Endothelial cell of umbilical vein (primary cell): Measurements from ENCODE around the gene MVP. TPM values are rescaled to one million over a fixed set of nuclear protein-coding genes. Genes with fewer than 3 reads are reported as not detected.

Experiments
- BruUV-seq: library from RNA; stranded (reverse); fragments of 400-500 nt; replicated peaks from 2 replicates; lab custom pipeline; 2021; lab: Mats Ljungman, UMichigan
- CTCF ChIA-PET: fragments of 300-600, 350-600 bp; sonication (Branson Sonifier 250); formaldehyde crosslinking; loops from one replicate; lab custom pipeline; 2021; ENCODE audit warnings: antibody characterized with exemption, inconsistent platforms; lab: Charles Lee
- POLR2A ChIA-PET: fragments of 300-600, 350-600 bp; sonication (Branson Sonifier 250); formaldehyde crosslinking; loops from one replicate; lab custom pipeline; 2021; ENCODE audit warnings: antibody characterized with exemption, inconsistent platforms; lab: Charles Lee
- DNase-seq: peaks from one replicate; pipeline ENCODE4 v3.0.0-alpha.2; 2011; ENCODE audit warnings: low read depth, low spot score
- FAIRE-seq: peaks from 2 replicates; lab custom pipeline; 2011; peaks lifted over from hg19 to GRCh38; lab: Jason Lieb, UNC
- H2AFZ ChIP-seq: 2 replicates; pipeline ENCODE4 v1.6.0; 2012; ENCODE audit warnings: low read depth, low read length, control low read depth, inconsistent platforms
- H3K27ac ChIP-seq: 2 replicates; pipeline ENCODE4 v1.5.1; 2011; ENCODE audit warnings: low read depth, mild to moderate bottlenecking, control low read depth, low read length, moderate library complexity; ENCODE audit not compliant: insufficient read depth
- H3K27me3 ChIP-seq, 2 experiments: 2 replicates each; pipeline versions ENCODE4 v1.6.0 to v1.6.1; 2011; ENCODE audit warnings: low read length in 2 of 2, mixed read lengths in 1 of 2; ENCODE audit not compliant: control insufficient read depth in 2 of 2, insufficient read depth in 2 of 2
- H3K36me3 ChIP-seq, 2 experiments: 2 replicates in 1 of 2; 3 replicates in 1 of 2; pipeline ENCODE4 v1.5.1; 2011; ENCODE audit warnings: low read length in 2 of 2, mild to moderate bottlenecking in 1 of 2, moderate library complexity in 1 of 2; ENCODE audit not compliant: control insufficient read depth in 2 of 2, insufficient read depth in 2 of 2; ENCODE audit errors: extremely low read depth in 1 of 2
- H3K4me1 ChIP-seq: 3 replicates; pipeline ENCODE4 v1.5.1; 2011; ENCODE audit warnings: mild to moderate bottlenecking, low read length; ENCODE audit not compliant: control insufficient read depth, insufficient read depth; ENCODE audit errors: extremely low read depth
- H3K4me2 ChIP-seq: 2 replicates; pipeline ENCODE4 v1.6.1; 2011; ENCODE audit warnings: low read length, control low read depth, mixed read lengths; ENCODE audit not compliant: insufficient read depth
- H3K4me3 ChIP-seq, 3 experiments: fragments of 200-600 bp in 1 of 3; sonication (generic), shearing (Covaris generic) in 1 of 3; replicated peaks in 1 of 3; 2 replicates each; pipeline ENCODE4 v1.5.1; 2011 to 2016; ENCODE audit warnings: control low read depth in 3 of 3, low read length in 3 of 3, mild to moderate bottlenecking in 2 of 3, inconsistent platforms in 1 of 3, low read depth in 1 of 3, moderate library complexity in 1 of 3; ENCODE audit not compliant: insufficient read depth in 1 of 3
- H3K79me2 ChIP-seq: 2 replicates; pipeline ENCODE4 v1.6.0; 2012; ENCODE audit warnings: low read length, inconsistent platforms; ENCODE audit not compliant: control insufficient read depth, insufficient read depth
- H3K9ac ChIP-seq: replicated peaks from 2 replicates; pipeline ENCODE3; 2011; ENCODE audit warnings: low read length, control low read depth; ENCODE audit not compliant: insufficient read depth; ENCODE audit errors: extremely low read depth
- H3K9me1 ChIP-seq: replicated peaks from 3 replicates; pipeline ENCODE4 v1.6.0; 2011; ENCODE audit warnings: mild to moderate bottlenecking, low read length; ENCODE audit not compliant: control insufficient read depth, insufficient read depth; ENCODE audit errors: extremely low read depth
- H3K9me3 ChIP-seq: replicated peaks from 2 replicates; pipeline ENCODE4 v1.5.1; 2012; ENCODE audit warnings: low read length, inconsistent platforms; ENCODE audit not compliant: control insufficient read depth, insufficient read depth
- H4K20me1 ChIP-seq: replicated peaks from 2 replicates; pipeline ENCODE3; 2011; ENCODE audit warnings: mild to moderate bottlenecking, low read length; ENCODE audit not compliant: control insufficient read depth, insufficient read depth; ENCODE audit errors: extremely low read depth
- EZH2 ChIP-seq: IDR thresholded peaks from 2 replicates; pipeline ENCODE4 v1.6.1; 2012; ENCODE audit warnings: borderline replicate concordance, low read depth, mild to moderate bottlenecking, moderate library complexity, low read length, inconsistent platforms; ENCODE audit not compliant: severe bottlenecking
- FOS ChIP-seq: IDR thresholded peaks from 2 replicates; pipeline ENCODE4 v1.6.1; 2011; ENCODE audit warnings: mild to moderate bottlenecking, low read length, moderate library complexity, borderline replicate concordance; ENCODE audit not compliant: insufficient read depth
- GATA2 ChIP-seq: IDR thresholded peaks from 2 replicates; pipeline ENCODE4 v1.7.0; 2011; ENCODE audit warnings: low read depth, mild to moderate bottlenecking, moderate library complexity, mixed read lengths, low read length; ENCODE audit not compliant: insufficient read length, insufficient read depth
- POLR2A ChIP-seq: IDR thresholded peaks from 2 replicates; pipeline ENCODE4 v1.6.1; 2012; ENCODE audit warnings: low read depth, mild to moderate bottlenecking, control low read depth, low read length
- POLR2AphosphoS5 ChIP-seq: IDR thresholded peaks from 2 replicates; pipeline ENCODE4 v1.6.1; 2012; ENCODE audit warnings: low read depth, mild to moderate bottlenecking, control low read depth, low read length, moderate library complexity; ENCODE audit not compliant: insufficient read depth
- dilution Hi-C: fragments of 300-500 bp; cut with MboI; formaldehyde crosslinking; loops from one replicate; pipeline ENCODE4 v1.15.0; 2019; ENCODE audit warnings: low sequenced_read_pairs; ENCODE audit not compliant: extremely low pct_ligation_motif_present
- intact Hi-C: fragments of 100-400 bp; cut with micrococcal nuclease; formaldehyde crosslinking; loops from one replicate; pipeline ENCODE4 v1.10.0; 2022
- polyA plus RNA-seq, 4 experiments: library from polyadenylated mRNA; depleted of rRNA in 3 of 4; stranded (reverse) in 3 of 4; unstranded in 1 of 4; fragments of >200 nt; gene quantifications; 2 replicates each; pipeline versions ENCODE4 v1.2.1 to v1.2.3, GENCODE V29; 2011 to 2012; ENCODE audit warnings: missing spikeins in 1 of 4
- total RNA-seq: library from RNA; stranded (reverse); gene quantifications from 2 replicates; pipeline ENCODE4 v1.2.3, GENCODE V29; 2021
- TF ChIP-seq, protein P1 (sequence below), 2 donors: IDR thresholded peaks; 1 replicate in 1 of 2; 2 replicates in 1 of 2; pipeline ENCODE4 v1.5.1; 2011; ENCODE audit warnings: low read length in 2 of 2, mild to moderate bottlenecking in 2 of 2, moderate library complexity in 2 of 2, control low read depth in 1 of 2, inconsistent platforms in 1 of 2, low read depth in 1 of 2; ENCODE audit not compliant: insufficient read depth in 1 of 2; ENCODE audit errors: extremely low read depth in 1 of 2
- TF ChIP-seq, protein P2 (sequence below): IDR thresholded peaks from 2 replicates; pipeline ENCODE4 v1.6.1; 2011; ENCODE audit not compliant: insufficient read depth, insufficient read length

The MVP gene
- total and polyA plus RNA-seq, 2 donors (not counting 3 experiments of a cell fraction or from before 2014, with no cell fraction given): 49.8 to 118 TPM

DNA sequence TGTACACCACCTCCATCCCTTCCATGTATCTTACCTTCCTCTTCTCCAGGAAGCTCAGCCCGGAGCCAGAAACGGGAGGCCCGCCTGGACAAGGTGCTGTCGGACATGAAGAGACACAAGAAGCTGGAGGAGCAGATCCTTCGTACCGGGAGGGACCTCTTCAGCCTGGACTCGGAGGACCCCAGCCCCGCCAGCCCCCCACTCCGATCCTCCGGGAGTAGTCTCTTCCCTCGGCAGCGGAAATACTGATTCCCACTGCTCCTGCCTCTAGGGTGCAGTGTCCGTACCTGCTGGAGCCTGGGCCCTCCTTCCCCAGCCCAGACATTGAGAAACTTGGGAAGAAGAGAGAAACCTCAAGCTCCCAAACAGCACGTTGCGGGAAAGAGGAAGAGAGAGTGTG lies 756 bp upstream of the MVP start:
- CTCF ChIA-PET: interaction anchor here (2.0 to 8.2 kb wide), 2 partner anchors 12 to 29 kb away, joined by 6 to 140 read pairs; no protein-coding TSS in a partner anchor
- no peak overlapping the region for H3K9ac ChIP-seq
- DNase-seq (no peak), FAIRE-seq (no peak)
- H3K9me1 ChIP-seq: no peaks in the 10 kb centered on the region
- H4K20me1 ChIP-seq: no peaks in the 10 kb centered on the region
- intact Hi-C loops (no loop called here), dilution Hi-C loops (no loop called here)
- TF ChIP-seq POLR2AphosphoS5 (no peak), POLR2A (no peak), GATA2 (no peak), EZH2 (no peak), FOS (no peak)
- TF ChIP-seq, protein P1, sequence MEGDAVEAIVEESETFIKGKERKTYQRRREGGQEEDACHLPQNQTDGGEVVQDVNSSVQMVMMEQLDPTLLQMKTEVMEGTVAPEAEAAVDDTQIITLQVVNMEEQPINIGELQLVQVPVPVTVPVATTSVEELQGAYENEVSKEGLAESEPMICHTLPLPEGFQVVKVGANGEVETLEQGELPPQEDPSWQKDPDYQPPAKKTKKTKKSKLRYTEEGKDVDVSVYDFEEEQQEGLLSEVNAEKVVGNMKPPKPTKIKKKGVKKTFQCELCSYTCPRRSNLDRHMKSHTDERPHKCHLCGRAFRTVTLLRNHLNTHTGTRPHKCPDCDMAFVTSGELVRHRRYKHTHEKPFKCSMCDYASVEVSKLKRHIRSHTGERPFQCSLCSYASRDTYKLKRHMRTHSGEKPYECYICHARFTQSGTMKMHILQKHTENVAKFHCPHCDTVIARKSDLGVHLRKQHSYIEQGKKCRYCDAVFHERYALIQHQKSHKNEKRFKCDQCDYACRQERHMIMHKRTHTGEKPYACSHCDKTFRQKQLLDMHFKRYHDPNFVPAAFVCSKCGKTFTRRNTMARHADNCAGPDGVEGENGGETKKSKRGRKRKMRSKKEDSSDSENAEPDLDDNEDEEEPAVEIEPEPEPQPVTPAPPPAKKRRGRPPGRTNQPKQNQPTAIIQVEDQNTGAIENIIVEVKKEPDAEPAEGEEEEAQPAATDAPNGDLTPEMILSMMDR (IDR thresholded peaks at IDR 0.05; ENCODE audit: extremely low read depth in 1 of 2, insufficient read depth in 1 of 2, low read depth in 1 of 2, low read length in 2 of 2): no peak
- TF ChIP-seq, protein P2, sequence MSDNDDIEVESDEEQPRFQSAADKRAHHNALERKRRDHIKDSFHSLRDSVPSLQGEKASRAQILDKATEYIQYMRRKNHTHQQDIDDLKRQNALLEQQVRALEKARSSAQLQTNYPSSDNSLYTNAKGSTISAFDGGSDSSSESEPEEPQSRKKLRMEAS: no peak
- peak overlapping the region; percentile 89 for H3K4me2 ChIP-seq
- no peak overlapping the region for H3K4me3 ChIP-seq
- BruUV-seq: no TSS peak
- peaks cover 0 to 5% of the 10 kb centered on the region in 2 experiments for H3K36me3 ChIP-seq
- no peaks in the 10 kb centered on the region for H3K27me3 ChIP-seq
- H3K9me3 ChIP-seq: no peaks in the 10 kb centered on the region
- H2AFZ ChIP-seq: no peak overlapping the region
- peaks cover 48% of the 10 kb centered on the region for H3K4me1 ChIP-seq
- H3K79me2 ChIP-seq: peaks cover 35% of the 10 kb centered on the region
- POLR2A ChIA-PET: interaction anchor here (1.0 kb wide), 1 partner anchor 28 kb away, joined by 4 read pairs; no protein-coding TSS in a partner anchor
- H3K27ac ChIP-seq: no peak overlapping the region
